MM.1S (cell line): ENCODE data around the gene FAM107B.

Source experiments
- EZH2 ChIP-seq: fragments of 300-600 bp; sonication (generic); optimal IDR thresholded peaks from 2 replicates; pipeline ENCODE3; 2017; ENCODE audit warnings: low read depth, mild to moderate bottlenecking, antibody characterized with exemption, low read length, mixed read lengths
- EZH2phosphoT487 ChIP-seq: fragments of 300-600 bp; sonication (generic); IDR thresholded peaks from 2 replicates; pipeline ENCODE4 v1.6.1; 2018; ENCODE audit warnings: antibody characterized with exemption, low read length
- TF ChIP-seq, protein P1 (sequence below): fragments of 300-600 bp; sonication (generic); IDR thresholded peaks from 2 replicates; pipeline ENCODE4 v1.5.1; 2016; ENCODE audit warnings: antibody characterized with exemption, low read length, mixed read lengths

DNA sequence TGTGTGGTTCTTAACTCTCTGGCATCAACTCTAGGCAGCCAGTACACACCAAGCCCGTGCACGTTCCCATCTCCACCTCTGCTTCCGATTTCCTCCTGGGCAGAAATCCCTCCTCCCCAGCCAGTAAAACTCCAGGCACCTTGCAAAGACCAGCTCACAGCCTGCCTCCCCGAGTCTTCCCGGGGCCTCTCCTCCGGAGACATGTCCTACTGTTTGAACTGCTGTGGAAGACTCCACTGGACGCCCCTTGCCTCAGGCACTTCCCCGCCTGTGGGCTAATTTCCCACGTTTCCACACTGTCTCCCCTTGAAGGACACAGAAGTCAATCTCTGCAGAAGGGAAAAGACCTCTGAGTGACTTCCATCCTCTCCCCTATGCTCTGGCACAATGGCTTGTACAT lies 233.3 kb downstream of the FAM107B start:
- TF ChIP-seq, protein P1, sequence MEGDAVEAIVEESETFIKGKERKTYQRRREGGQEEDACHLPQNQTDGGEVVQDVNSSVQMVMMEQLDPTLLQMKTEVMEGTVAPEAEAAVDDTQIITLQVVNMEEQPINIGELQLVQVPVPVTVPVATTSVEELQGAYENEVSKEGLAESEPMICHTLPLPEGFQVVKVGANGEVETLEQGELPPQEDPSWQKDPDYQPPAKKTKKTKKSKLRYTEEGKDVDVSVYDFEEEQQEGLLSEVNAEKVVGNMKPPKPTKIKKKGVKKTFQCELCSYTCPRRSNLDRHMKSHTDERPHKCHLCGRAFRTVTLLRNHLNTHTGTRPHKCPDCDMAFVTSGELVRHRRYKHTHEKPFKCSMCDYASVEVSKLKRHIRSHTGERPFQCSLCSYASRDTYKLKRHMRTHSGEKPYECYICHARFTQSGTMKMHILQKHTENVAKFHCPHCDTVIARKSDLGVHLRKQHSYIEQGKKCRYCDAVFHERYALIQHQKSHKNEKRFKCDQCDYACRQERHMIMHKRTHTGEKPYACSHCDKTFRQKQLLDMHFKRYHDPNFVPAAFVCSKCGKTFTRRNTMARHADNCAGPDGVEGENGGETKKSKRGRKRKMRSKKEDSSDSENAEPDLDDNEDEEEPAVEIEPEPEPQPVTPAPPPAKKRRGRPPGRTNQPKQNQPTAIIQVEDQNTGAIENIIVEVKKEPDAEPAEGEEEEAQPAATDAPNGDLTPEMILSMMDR = no peak
- TF ChIP-seq EZH2phosphoT487 (no peak), EZH2 (no peak)
